Putamen (tissue), 1 donor: ENCODE measurements around the gene GCK.

ENCODE experiments used
- DNase-seq: peaks from one replicate; pipeline ENCODE4 v3.0.0-alpha.2; 2016; ENCODE audit warnings: low spot score

Gene GCK

DNA sequence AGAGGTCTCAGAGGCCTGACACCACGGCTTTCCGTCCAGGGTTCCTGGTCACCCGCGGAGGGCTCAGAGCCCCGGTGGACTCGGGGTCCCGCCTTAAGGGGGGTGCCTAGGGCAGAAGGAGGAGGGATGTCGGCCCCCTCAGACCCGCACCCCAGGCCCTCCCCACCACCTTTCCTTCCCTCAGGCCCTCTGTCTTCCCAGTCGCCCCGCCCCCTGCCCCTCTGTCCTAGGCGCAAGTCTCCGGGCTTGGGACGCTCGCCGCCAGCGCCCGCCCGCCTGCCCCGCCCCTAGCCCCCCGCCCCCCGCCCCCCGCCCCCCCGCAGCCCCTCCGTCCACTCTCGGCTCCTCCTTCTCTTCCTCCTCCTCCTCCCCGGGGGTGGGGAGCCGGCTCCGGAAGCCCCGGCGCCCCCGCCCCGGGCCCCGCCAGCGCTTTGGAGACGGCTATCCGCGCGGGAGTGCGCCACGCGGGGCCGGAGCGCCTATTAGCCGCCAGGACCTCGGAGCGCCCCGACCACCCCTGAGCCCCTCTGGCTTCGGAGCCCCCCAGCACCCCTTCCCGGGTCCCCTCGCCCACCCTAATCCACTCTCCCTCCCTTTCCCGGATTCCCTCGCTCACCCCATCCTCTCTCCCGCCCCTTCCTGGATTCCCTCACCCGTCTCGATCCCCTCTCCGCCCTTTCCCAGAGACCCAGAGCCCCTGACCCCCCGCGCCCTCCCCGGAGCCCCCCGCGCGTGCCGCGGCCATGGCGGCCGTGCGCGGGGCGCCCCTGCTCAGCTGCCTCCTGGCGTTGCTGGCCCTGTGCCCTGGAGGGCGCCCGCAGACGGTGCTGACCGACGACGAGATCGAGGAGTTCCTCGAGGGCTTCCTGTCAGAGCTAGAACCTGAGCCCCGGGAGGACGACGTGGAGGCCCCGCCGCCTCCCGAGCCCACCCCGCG lies 85.0 kb downstream of the GCK start, which contains the start of gene AEBP1:
AEBP1 (plus strand) TSS at position 423 of the 937 bp plus-strand sequence; CDS start at position 744, 321 bp downstream.
- no peak for DNase-seq

DNA sequence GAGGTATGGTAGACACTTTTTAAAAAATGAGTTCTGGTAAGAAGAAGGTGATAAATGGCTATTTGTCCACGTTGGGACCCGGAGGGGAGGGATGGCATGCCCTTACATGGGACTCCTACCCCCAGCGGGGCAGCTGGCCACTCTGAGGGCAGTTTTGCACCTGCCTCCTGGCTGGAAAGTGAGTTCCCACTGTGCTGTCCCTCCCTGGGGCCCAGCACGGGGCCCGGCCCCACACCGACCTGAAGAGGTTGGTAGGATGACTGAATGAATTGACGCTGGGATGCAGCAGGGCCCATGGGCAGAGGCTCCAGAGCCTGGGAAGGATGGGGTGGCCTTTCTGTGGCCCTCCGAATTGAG lies 85.7 kb downstream of the GCK start:
- DNase-seq, result no peak

DNA sequence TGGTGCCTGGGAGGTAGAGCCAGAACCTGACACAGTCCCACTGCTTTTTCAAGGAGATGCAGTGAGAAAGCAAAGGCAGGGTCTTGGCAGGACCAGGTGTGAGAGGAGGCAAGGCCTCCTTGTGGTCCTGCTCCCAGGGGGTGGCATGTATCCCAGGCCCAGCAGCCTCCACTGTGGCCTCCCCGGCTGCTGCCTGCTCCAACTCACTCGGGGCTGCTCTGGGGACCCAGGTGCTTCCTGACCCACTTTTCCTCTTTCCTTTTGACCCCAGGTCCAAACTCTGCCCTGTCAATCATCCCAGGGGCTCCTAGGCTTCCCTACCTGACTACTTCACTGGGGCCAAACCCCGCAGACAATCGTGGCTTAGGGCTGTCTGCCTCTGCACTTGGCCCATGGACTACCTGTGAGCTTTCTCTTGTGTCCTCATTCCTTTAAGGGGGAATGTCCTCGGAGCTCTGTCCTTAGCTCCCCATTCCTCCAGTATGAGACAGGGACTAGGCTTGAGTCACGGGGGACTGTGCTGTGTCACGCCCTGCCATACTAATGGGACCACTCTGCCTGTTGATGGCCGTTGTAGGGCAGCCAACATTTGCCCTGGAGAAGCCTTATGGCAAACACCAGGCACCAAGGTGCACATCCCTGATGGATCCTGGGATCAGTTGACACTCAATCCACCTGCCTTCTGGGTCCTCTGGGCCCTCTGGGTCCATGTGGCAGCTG lies 86.2 kb downstream of the GCK start:
- no peak for DNase-seq

DNA sequence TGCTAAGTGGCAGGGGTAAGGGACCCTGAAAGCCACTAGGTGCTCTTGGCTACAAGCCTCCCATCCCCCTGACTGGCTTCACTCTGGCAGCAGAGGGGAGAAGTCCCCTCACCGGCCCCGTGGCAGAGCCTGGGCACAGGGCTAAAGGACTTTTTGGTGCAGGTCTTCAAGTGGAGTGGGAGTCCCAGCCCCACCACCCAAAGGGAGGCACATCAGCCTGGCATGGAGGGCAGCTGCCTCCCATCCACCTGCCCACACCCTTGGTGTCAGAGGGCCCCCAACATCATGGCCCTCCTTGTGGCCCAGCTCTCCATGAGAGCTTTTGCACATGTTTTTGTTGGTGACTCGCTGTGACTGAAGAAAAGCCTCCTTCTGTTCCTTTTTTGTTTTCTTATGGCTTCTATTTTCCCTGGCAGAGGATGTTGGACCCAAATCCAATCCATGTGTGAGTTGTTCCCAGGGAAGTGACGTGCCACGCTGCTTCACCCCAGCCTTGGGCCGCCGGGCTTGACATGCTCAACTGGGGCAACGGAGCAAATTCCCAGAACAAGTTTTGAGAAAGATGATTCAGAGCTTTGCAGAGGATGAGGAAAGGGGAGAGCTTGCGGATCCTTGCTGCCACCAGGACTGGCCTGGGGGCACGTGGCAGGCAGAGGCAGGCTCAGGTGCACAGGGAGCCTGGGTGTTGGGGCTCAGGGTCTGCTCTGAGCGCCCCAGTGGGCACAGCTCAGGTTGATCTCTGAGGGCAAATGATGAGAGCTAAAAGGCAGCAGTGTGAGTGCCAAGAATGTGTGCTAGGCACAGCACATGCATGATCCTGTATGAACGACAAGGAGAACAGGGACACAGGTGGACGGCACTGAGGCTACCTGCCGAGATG lies 87.0 kb downstream of the GCK start:
- DNase-seq, result no peak

DNA sequence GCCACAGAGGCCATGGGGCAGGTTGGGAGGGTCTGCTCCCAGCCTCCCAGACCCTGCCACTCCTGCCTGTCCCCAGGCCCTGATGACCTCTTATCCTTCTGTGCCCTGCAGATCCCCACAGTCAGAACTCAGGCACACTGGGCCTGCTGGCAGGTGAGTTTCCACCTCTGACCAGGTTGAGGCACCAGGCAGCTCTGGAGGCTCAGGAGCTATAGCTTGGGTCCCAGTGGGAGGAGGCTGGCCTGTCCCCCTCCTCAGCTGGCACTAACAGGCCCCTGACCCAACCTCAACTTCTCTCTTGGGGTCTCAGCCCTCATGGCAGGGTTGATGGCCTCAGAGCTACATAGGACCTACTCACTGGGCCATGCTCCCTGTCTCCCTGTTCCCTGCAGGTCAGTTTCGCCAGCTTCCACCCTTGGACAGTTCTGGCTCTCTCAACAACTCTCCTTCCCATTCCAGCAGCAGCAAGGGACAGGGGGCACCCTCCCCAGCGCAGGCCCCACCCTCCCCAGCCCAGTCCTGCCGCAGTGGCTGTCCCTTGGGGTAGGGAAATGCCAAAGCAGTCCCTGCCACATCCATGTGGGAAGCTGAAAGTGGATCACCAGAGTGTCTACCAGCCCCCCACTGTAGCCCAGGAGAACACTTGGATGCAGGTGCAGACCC lies 87.8 kb downstream of the GCK start:
- no peak for DNase-seq

DNA sequence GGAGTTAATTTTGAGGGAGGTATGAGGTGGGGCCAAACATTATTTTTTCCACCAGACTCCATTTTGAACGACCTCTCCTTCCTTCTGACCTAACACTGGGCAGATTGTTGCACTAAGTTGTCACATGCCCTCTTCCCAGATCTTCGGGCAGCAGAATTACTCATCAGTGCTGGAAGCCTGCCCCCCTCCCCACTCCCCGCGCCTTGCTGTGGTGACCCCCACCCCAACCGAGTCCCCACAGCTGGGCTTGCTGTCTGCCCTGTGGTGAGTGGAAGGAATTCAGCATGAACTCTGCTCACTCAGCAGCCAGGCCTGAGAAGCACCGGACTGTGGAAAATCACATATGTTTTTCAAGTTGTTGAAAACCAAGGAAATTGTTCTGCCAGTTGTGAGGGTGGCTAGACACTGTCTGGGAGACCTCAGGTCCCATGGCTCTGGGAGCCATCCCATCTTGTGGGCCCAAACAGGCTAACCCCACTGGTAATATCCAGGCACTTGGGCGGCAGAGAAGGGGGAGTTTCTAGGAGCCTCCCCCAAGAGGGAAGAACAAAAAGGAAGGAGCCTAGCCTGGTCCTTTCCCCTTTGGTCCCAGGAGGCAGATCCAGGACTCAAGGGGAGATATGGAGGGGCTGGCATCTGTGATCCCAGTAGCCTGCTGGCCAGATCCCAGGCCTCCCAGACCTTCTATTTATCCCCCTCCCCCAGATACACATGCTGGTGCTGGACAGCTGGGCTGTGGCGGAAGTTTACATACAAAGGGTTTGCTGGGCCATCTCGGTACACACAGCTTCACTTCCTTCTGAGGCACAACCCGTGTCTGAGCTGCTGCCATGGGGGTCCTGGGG lies 88.6 kb downstream of the GCK start:
- DNase-seq, result no peak

DNA sequence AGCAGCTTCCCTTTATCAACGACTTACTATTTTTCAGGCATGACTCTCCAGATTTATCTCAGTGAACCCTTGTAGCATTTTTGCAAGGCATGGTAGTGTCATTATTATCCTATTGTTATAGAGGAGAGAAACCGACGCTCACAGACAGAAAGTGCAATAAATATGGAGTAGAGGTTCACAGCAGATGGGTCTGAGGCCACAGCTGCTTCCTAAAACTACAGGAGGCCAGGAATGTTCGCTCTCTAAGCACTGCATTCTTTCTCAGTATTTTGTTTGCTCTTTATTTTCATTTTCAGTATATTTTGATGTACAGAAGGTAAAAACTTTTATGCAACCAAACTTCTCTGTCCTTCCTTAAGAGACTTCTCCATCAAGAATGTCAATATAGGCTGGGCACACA lies 89.6 kb downstream of the GCK start:
- no peak for DNase-seq

DNA sequence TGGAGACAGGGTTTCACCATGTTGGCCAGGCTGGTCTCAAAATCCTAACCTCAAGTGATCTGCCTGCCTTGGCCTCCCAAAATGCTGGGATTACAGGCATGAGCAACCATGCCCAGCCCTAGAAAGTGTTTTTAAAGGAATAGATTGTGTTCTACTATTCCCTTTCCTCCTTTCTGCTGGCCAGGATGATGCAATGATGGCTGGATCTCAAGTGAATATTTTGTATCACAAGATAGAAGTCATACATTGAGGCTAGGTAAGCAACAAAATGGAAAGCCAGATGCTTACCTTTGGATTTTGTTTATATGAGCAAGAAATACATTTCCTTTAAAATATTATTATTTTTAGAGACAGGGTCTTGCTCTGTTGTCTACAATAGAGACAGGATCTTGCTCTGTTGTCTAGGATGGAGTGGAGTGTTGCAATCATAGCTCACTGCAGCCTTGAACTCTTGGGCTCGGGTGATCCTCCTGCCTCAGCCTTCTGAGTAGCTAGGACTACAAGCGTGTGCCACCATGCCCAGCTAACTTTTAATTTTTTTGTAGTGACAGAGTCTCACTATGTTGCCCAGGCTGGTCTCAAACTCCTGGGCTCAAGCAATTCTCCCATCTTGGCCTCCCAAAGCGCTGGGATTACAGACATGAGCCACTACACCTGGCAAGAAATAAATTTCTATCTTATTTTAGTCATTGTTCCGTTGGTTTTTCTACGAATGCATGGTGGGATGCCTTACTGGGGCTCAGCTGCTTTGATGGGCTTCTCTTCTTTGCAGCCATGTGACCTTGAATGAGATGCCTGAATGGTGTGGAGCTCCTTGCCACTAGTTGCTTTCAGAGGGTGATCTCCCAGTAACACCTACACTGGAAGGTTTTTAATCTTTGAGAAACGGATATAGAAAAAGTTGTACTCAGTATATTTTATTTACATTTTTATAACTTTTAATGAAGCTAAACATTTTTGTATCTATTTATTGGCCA lies 90.9 kb downstream of the GCK start:
- DNase-seq, result no peak

DNA sequence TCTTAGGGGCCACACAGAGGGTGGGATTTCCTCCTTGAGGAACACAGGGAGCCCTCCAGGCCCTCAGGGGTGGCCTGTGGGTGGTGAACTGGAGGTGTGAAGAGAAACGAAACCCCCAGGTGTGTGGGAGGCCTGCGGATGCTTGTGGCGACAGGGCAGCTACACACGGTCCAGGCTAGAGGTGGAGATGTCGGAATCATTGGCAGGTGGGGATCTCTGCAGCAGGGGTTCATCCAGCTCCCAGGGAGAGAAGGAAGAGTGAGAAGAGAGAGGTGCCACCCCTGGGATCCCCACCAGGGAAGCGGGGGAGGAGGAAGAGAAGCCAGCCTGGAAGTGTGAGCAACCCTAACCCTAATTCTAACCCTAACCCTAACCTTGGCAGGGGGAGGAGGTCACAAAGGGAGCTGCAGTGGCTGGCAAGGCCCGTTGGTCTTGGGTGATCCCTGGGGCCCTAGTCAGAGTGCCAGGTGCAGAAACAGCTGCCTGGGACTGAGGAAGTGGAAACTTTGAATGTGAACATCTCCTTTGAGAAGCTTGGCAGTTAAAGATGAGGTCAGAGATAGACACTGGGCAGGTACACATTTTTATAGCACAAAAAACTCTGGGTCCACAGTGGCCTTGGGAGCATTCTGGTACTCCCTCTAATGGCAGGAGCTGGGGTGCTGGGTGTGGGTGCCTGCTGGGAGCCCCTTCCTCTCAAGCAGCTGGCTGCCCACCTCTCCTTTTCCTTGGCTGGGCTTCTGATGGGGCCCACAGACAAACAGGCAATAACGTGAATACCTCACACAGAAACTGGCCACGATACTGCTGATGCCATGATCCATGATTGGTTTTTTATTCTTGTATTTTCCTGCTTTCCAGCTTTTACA lies 91.9 kb downstream of the GCK start:
- DNase-seq, result no peak

DNA sequence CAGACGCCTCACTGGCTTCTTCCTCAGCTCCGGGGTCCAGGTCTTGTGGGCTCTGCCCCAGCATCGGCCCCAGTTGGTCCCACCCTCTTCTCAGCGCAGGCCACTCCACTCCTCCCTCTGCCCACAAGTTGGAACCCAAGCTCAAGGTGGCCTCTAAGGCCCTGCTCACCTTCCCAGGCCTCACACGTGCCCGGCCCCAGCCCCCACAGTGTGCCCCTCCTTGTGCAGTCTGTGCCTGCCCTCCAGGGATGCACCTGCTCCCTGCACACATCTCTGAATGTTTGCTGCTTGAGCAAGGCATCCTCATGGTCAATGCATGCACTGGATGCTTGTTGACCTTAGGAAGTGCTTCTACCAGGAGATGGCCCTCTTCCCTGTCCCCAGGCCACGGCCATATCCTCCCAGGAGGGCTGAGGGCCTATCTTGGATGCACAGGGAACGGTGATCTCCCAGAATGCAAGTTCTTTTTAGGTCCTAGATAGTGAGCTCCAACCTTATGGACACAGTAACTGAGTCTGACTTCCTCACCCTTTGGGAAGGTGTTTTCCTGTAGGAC lies 92.8 kb downstream of the GCK start:
- DNase-seq, result no peak

DNA sequence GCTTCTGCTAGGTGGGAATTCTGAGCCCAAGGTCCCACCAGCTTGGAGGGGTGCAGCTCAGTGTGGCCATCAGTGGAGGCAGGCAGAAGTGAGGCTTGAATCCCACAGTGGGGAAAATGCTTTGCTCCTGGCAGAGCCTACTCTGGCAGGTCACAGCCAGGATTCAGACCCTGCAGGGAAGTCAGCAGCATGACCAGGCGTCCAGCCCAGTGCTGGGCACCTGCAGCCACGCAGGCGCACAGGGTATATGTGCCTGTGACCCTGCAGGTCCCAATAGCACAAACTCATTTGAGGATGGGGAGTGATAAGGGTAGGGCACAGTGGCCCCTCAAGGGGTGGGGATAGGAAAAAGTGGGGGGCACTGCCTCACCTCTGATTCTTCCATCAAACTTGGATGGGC lies 93.5 kb downstream of the GCK start:
- no peak for DNase-seq

DNA sequence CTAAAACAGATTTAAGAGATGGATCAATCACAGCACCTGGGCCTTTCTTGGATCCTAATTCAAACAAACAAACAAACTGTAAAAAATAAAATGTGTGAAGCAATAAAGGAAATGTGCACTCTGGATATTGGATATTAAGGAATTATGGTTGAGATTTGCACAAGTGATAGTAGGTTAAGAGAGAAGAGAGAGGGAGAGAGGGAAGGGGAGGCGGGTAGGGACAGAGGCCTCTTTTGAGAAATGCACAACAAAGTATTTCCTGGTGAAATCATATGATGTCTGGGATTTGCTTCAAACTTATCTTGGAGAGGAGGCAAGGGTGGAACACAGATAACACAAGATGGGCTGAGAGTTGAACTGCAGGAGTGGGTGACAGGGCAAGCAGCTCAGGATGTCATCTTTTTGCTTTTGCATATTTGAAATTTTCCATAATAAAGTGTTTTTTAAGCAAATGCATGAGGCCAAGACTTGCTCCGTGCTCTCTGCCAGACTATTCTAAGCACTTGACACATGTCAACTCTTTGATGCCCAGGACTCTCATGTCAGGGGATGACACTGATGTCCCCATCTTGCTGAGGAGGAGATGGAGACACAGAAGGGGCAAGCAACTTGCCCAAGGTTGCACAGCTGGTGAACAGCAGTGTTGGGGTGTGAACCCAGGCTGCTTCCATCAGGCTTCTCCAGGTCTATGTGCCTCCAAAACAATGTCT lies 94.2 kb downstream of the GCK start:
- no peak for DNase-seq

DNA sequence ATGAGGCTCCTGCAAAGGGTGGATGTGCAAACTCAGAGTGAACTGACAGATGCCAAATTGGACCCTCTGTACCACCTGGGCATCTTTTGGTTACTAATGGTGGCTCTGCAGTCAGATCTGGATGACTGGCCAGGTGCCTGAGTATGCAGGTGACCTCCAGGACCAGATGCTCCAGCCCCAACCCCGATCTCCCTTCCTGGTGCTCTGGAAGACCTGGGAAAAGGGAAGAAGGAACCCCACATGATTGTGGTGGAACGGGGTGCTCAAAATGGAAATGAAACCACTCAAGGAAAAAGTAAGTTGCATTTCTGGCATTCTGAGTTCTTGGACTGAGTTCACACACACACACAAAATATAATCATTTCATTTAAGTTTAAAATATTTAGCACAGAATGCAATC lies 94.9 kb downstream of the GCK start:
- no peak for DNase-seq
